ENCODE results near the gene SMARCD3. TPM values are rescaled to one million over a fixed set of nuclear protein-coding genes. Genes with fewer than 3 reads are reported as not detected.

SMARCD3 gene
- total RNA-seq, 4 donors from 2014 or later: 42.2 to 56.7 (median 47.2) TPM

DNA sequence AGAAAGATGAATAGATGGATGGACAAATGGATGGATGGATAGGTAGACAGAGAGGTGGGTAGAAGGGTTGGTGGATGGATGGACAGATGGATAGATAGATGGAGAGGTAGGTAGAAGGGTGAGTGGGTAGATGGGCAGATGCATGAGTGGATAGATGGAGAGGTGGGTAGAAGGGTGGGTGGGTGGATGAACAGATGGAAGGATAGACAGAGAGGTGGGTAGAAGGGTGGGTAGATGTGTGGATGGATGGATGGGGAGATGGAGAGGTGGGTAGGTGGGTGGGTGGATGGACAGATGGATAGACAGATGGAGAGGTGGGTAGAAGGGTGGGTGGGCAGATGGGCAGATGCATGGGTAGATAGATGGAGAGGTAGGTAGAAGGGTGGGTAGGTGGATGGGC, 50.6 kb downstream of the SMARCD3 start:
- peaks cover 0 to 5% of the 10 kb centered on the region in 2 donors for H3K4me1 ChIP-seq
- TF ChIP-seq POLR2A (IDR thresholded peaks at IDR 0.05): no peak
- TF ChIP-seq, protein P1, sequence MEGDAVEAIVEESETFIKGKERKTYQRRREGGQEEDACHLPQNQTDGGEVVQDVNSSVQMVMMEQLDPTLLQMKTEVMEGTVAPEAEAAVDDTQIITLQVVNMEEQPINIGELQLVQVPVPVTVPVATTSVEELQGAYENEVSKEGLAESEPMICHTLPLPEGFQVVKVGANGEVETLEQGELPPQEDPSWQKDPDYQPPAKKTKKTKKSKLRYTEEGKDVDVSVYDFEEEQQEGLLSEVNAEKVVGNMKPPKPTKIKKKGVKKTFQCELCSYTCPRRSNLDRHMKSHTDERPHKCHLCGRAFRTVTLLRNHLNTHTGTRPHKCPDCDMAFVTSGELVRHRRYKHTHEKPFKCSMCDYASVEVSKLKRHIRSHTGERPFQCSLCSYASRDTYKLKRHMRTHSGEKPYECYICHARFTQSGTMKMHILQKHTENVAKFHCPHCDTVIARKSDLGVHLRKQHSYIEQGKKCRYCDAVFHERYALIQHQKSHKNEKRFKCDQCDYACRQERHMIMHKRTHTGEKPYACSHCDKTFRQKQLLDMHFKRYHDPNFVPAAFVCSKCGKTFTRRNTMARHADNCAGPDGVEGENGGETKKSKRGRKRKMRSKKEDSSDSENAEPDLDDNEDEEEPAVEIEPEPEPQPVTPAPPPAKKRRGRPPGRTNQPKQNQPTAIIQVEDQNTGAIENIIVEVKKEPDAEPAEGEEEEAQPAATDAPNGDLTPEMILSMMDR (IDR thresholded peaks at IDR 0.05): no peak
- H3K9me3 ChIP-seq: no peaks in the 10 kb centered on the region
- intact Hi-C loops (cut with DNase I): no loop called here
- H3K4me3 ChIP-seq (replicated peaks in 1 of 3): no peak overlapping the region
- H3K27ac ChIP-seq: no peak overlapping the region
- DNase-seq: no peak
- H3K36me3 ChIP-seq: no peaks in the 10 kb centered on the region
- no peaks in the 10 kb centered on the region for H3K27me3 ChIP-seq

GRCh38 chr7:151195616-151196450, 52.7 kb downstream of the SMARCD3 start:
- peaks cover 0 to 5% of the 10 kb centered on the region in 2 donors for H3K4me1 ChIP-seq
- TF ChIP-seq, protein P1 (IDR thresholded peaks at IDR 0.05): no peak
- TF ChIP-seq POLR2A (IDR thresholded peaks at IDR 0.05): no peak
- no peaks in the 10 kb centered on the region for H3K36me3 ChIP-seq
- no peak for DNase-seq
- WGBS, 2 donors: 46 to 62% methylated on average over 16 to 19 of the region's 19 CpGs
- H3K4me3 ChIP-seq (replicated peaks in 1 of 3): no peak overlapping the region
- intact Hi-C loops (cut with DNase I): no loop called here
- H3K9me3 ChIP-seq: no peaks in the 10 kb centered on the region
- no peak overlapping the region for H3K27ac ChIP-seq
- H3K27me3 ChIP-seq: no peaks in the 10 kb centered on the region

DNA sequence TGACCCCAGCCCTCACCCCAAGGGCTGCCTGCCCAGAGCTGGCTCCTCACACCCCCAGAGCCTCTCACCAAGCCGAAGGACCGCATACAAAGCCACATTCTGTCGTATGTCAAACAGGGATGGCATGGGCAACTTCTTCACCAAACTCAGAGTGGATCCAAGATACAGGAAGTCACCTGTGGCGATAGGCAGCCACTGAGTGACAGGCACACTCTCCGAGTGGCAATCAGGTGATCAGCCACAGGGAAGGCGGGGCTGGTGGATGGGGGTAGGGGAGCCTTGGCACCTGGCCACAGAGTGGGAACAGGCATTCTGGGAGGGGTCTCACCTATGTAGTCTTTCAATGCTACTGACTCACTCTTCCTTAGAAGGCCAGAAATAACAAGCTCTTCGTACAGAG, 54.3 kb downstream of the SMARCD3 start:
- DNase-seq: no peak
- no peaks in the 10 kb centered on the region for H3K27me3 ChIP-seq
- H3K27ac ChIP-seq: no peak overlapping the region
- H3K4me1 ChIP-seq: peaks cover 0 to 2% of the 10 kb centered on the region in 2 donors
- no peaks in the 10 kb centered on the region for H3K36me3 ChIP-seq
- WGBS, 2 donors: 78 to 80% methylated on average over 6 to 7 of the region's 7 CpGs
- H3K4me3 ChIP-seq (replicated peaks in 1 of 3): no peak overlapping the region
- no peak for TF ChIP-seq POLR2A (IDR thresholded peaks at IDR 0.05)
- TF ChIP-seq, protein P1 (IDR thresholded peaks at IDR 0.05): no peak
- no peaks in the 10 kb centered on the region for H3K9me3 ChIP-seq
- intact Hi-C loops (cut with DNase I): no loop called here

DNA sequence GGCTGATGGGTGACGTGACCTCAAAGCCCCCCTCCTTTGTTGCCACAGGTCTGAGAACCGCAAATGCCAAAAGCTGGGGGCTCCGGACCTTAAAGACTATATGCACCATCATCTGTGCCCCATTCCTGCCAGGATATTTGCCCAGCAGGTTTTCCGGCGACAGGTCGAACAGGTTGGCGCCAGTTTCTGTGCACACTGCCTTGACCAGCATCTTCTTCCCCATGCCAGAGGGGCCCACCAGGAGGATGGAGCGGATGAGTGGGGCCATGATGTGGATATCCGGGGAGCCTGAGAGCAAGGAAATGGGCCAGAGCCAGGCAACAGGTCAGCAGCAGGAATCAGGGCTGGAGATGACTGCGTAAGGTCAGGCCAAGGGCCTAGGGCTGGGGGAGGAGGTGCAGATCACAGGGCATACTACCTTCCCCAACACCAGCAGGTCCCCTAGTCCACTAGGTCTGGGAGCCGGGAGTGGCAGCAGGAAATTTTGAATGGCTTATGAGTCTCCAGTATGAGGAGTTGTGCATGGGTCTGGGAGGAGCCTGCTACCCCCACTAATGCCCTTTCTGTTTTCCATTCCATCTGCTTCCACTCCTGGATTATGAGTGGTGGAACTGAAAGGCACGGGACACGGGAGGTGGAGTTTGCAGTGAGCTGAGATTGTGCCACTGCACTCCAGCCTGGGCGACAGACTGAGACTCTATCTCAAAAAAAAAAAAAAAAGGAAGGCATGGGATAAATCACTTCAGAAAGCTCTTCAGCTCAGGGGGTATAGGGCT, 55.1 kb downstream of the SMARCD3 start:
- no peaks in the 10 kb centered on the region for H3K27me3 ChIP-seq
- no peak overlapping the region for H3K4me3 ChIP-seq (replicated peaks in 1 of 3)
- H3K36me3 ChIP-seq: no peaks in the 10 kb centered on the region
- 85 to 93% methylated on average over 13 to 14 of the region's 14 CpGs for WGBS, 2 donors
- no peaks in the 10 kb centered on the region for H3K4me1 ChIP-seq
- no peak overlapping the region for H3K27ac ChIP-seq
- H3K9me3 ChIP-seq: no peaks in the 10 kb centered on the region
- TF ChIP-seq, protein P1 (IDR thresholded peaks at IDR 0.05): no peak
- TF ChIP-seq POLR2A (IDR thresholded peaks at IDR 0.05): no peak
- intact Hi-C loops (cut with DNase I): no loop called here
- no peak for DNase-seq

All from thyroid gland (tissue), 4 donors.